Astrocyte (in vitro differentiated cells and primary cell): ENCODE results near the gene LRRC47. TPM values are rescaled to one million over a fixed set of nuclear protein-coding genes. Genes with fewer than 3 reads are reported as not detected.

ENCODE experiments used
- DNase-seq: peaks from one replicate; pipeline ENCODE4 v3.0.0-alpha.2; 2010; ENCODE audit warnings: low read depth
- FAIRE-seq: peaks from 2 replicates; lab custom pipeline; 2011; peaks lifted over from hg19 to GRCh38; lab: Jason Lieb, UNC
- H2AFZ ChIP-seq: 2 replicates; pipeline ENCODE4 v1.6.0; 2012; ENCODE audit warnings: low read depth, low read length, inconsistent platforms
- H3K27ac ChIP-seq: 2 replicates; pipeline ENCODE4 v1.5.1; 2011; ENCODE audit warnings: low read depth, low read length, inconsistent platforms
- H3K27me3 ChIP-seq: 2 replicates; pipeline ENCODE4 v1.6.0; 2011; ENCODE audit warnings: low read length, inconsistent platforms; ENCODE audit not compliant: insufficient read depth
- H3K36me3 ChIP-seq: 2 replicates; pipeline ENCODE4 v1.5.1; 2011; ENCODE audit warnings: low read length, inconsistent platforms; ENCODE audit not compliant: insufficient read depth
- H3K4me1 ChIP-seq: 2 replicates; pipeline ENCODE4 v1.5.1; 2011; ENCODE audit warnings: low read length, inconsistent platforms; ENCODE audit not compliant: insufficient read depth
- H3K4me2 ChIP-seq: 2 replicates; pipeline ENCODE4 v1.6.0; 2012; ENCODE audit warnings: low read length, inconsistent platforms
- H3K4me3 ChIP-seq: 2 replicates; pipeline ENCODE4 v1.5.1; 2011; ENCODE audit warnings: low read depth, mild to moderate bottlenecking, low read length, inconsistent platforms; ENCODE audit not compliant: insufficient read depth
- H3K79me2 ChIP-seq: 2 replicates; pipeline ENCODE4 v1.6.0; 2012; ENCODE audit warnings: mild to moderate bottlenecking, low read length, inconsistent platforms; ENCODE audit not compliant: insufficient read depth
- H3K9ac ChIP-seq: 2 replicates; pipeline ENCODE4 v1.6.0; 2012; ENCODE audit warnings: mild to moderate bottlenecking, low read length, inconsistent platforms
- H3K9me3 ChIP-seq: 2 replicates; pipeline ENCODE4 v1.5.1; 2012; ENCODE audit warnings: low read depth, mild to moderate bottlenecking, low read length, inconsistent platforms; ENCODE audit not compliant: insufficient read depth
- H4K20me1 ChIP-seq: 2 replicates; pipeline ENCODE4 v1.6.0; 2012; ENCODE audit warnings: low read length, inconsistent platforms; ENCODE audit not compliant: insufficient read depth
- H3K27ac Mint-ChIP-seq: one replicate; pipeline ENCODE4 v1.8.0; 2021; ENCODE audit warnings: mild to moderate bottlenecking, mixed read lengths; ENCODE audit not compliant: unreplicated experiment
- H3K27me3 Mint-ChIP-seq: one replicate; pipeline ENCODE4 v1.8.0; 2021; ENCODE audit warnings: low read depth, mixed read lengths; ENCODE audit not compliant: unreplicated experiment
- H3K36me3 Mint-ChIP-seq: one replicate; pipeline ENCODE4 v1.8.0; 2021; ENCODE audit warnings: low read depth, mixed read lengths; ENCODE audit not compliant: unreplicated experiment
- H3K4me1 Mint-ChIP-seq: one replicate; pipeline ENCODE4 v1.8.0; 2021; ENCODE audit warnings: low read depth, mixed read lengths; ENCODE audit not compliant: unreplicated experiment
- H3K4me3 Mint-ChIP-seq: one replicate; pipeline ENCODE4 v1.8.0; 2021; ENCODE audit warnings: mild to moderate bottlenecking, moderate library complexity, mixed read lengths; ENCODE audit not compliant: unreplicated experiment
- H3K9me3 Mint-ChIP-seq: one replicate; pipeline ENCODE4 v1.8.0; 2021; ENCODE audit warnings: mild to moderate bottlenecking, mixed read lengths; ENCODE audit not compliant: unreplicated experiment
- EZH2 ChIP-seq: IDR thresholded peaks from 2 replicates; pipeline ENCODE4 v1.6.1; 2012; ENCODE audit warnings: mild to moderate bottlenecking, low read length, inconsistent platforms; ENCODE audit not compliant: insufficient read depth
- total RNA-seq: library from RNA; stranded (reverse); gene quantifications from 2 replicates; pipeline ENCODE4 v1.2.1, GENCODE V29; 2021
- TF ChIP-seq, protein P1 (sequence below): IDR thresholded peaks from 2 replicates; pipeline ENCODE4 v1.5.1; 2011; ENCODE audit warnings: low read depth, mild to moderate bottlenecking, inconsistent platforms, low read length, moderate library complexity; ENCODE audit not compliant: insufficient read depth

LRRC47 gene
- total RNA-seq, 1 donor from 2014 or later, result 51.5 TPM

DNA sequence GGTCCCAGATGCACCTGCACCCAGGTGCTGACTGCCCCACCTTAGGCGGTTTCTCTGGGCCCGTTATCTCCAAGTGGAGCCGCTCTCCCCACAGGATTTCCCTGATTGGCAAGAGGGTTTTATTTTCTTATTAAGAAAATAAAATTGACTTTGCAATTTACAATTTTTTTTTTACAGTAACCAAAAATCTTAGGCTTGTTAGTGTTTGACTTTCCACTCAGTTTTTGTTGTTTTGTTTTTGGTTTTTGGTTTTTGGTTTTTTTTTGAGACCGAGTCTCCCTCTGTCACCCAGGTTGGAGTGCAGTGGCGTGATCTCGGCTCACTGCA is 48.8 kb downstream of the LRRC47 start:
- H2AFZ ChIP-seq, result peak overlapping the region; percentile 75
- Mint-ChIP-seq H3K9me3 (no peaks in the 10 kb centered on the region), H3K27me3 (peaks cover 12% of the 10 kb centered on the region), H3K4me1 (no peaks in the 10 kb centered on the region), H3K27ac (peak overlapping the region; percentile 34), H3K4me3 (peak overlapping the region; percentile 81), H3K36me3 (peaks cover 2% of the 10 kb centered on the region)
- TF ChIP-seq EZH2, result no peak
- TF ChIP-seq, protein P1, sequence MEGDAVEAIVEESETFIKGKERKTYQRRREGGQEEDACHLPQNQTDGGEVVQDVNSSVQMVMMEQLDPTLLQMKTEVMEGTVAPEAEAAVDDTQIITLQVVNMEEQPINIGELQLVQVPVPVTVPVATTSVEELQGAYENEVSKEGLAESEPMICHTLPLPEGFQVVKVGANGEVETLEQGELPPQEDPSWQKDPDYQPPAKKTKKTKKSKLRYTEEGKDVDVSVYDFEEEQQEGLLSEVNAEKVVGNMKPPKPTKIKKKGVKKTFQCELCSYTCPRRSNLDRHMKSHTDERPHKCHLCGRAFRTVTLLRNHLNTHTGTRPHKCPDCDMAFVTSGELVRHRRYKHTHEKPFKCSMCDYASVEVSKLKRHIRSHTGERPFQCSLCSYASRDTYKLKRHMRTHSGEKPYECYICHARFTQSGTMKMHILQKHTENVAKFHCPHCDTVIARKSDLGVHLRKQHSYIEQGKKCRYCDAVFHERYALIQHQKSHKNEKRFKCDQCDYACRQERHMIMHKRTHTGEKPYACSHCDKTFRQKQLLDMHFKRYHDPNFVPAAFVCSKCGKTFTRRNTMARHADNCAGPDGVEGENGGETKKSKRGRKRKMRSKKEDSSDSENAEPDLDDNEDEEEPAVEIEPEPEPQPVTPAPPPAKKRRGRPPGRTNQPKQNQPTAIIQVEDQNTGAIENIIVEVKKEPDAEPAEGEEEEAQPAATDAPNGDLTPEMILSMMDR, result no peak
- H3K4me3 ChIP-seq, result peak overlapping the region; percentile 63
- peak overlapping the region; percentile 87 for H3K4me2 ChIP-seq
- no peak for FAIRE-seq
- peaks cover 22% of the 10 kb centered on the region for H4K20me1 ChIP-seq
- H3K27ac ChIP-seq, result no peak overlapping the region
- no peaks in the 10 kb centered on the region for H3K9me3 ChIP-seq
- DNase-seq, result no peak
- H3K9ac ChIP-seq, result peak overlapping the region; percentile 77
- H3K79me2 ChIP-seq, result peaks cover 3% of the 10 kb centered on the region
- H3K36me3 ChIP-seq, result no peaks in the 10 kb centered on the region
- H3K4me1 ChIP-seq, result peaks cover 3% of the 10 kb centered on the region
- H3K27me3 ChIP-seq, result peaks cover 11% of the 10 kb centered on the region

DNA sequence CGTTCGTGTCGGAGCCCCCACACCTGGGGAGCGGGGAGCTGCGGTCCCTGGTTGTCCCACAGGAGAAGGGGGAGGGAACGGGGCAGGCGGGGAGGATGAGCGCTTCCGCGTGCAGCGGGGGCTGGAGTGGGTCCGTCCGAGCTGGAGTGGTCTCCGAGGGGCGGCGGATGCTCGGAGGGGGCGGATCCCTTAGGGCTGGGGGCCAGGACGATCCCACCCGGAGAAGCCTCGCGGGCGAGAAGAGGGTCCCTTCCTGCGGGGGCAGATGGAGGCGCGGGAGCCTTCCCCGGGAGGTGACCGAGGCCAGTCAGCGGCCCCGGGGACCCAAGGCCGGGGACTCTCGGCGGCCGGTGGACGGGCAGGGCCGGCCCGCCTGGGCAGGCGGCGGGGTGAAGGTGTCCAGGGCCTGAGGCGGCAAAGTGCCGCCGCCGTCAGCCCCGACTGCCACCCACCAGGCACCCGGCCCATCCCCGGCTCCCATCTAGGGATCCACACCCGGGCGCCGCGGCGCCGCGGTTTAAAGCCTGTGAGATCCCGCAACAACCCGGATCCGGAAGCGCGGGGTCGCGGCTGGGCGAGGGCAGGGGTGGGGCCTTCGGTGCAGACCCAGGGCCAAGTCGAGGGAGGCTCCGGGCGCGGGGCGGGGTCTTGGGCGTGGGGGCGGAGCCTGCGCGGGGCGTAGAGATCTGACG is 49.3 kb downstream of the LRRC47 start:
- no peak overlapping the region for H3K27ac Mint-ChIP-seq

More for the DNA sequence above, 49.3 kb downstream of the LRRC47 start:
- peaks cover 3% of the 10 kb centered on the region for H3K79me2 ChIP-seq
- H3K9ac ChIP-seq, result peak overlapping the region; percentile 77
- peak overlapping the region; percentile 90 for H3K4me3 Mint-ChIP-seq
- peaks cover 8% of the 10 kb centered on the region for H3K27me3 Mint-ChIP-seq
- H3K4me1 ChIP-seq, result peaks cover 3% of the 10 kb centered on the region
- no peaks in the 10 kb centered on the region for H3K9me3 ChIP-seq
- H3K4me3 ChIP-seq, result peak overlapping the region; percentile 63
- peaks cover 2% of the 10 kb centered on the region for H3K36me3 Mint-ChIP-seq
- H3K9me3 Mint-ChIP-seq, result no peaks in the 10 kb centered on the region
- TF ChIP-seq, protein P1, result no peak
- no peak for TF ChIP-seq EZH2
- H3K27me3 ChIP-seq, result peaks cover 11% of the 10 kb centered on the region
- peaks cover 22% of the 10 kb centered on the region for H4K20me1 ChIP-seq
- H2AFZ ChIP-seq, result peak overlapping the region; percentile 75
- peak overlapping the region; percentile 87 for H3K4me2 ChIP-seq
- peak; percentile 48 for DNase-seq
- no peaks in the 10 kb centered on the region for H3K4me1 Mint-ChIP-seq
- FAIRE-seq, result no peak
- H3K36me3 ChIP-seq, result no peaks in the 10 kb centered on the region
- no peak overlapping the region for H3K27ac ChIP-seq
